ENCODE results near the gene SERPINA5.

The SERPINA5 gene

DNA sequence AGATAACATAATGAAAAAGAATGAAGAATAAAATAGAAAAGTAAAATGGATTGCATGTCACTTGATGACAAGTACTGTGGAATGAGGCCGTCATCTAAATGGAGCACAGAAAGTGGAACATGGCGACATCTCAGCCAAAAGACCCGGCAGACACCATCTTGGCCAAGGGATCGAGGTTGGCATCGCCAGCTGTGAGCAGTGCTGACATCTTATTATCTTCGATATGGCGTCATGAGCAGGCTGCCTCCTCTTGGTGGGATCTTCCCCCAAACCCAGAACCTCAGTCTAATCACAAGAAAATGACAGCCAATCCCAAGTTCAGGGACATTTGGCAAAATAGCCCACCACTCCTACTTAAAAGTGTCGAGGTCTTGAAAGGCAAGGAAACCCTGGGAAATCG lies 15.1 kb downstream of the SERPINA5 start:
- H3K4me3 ChIP-seq (ENCODE audit: low read depth, low read length) = no peak overlapping the region
- no peak for DNase-seq (ENCODE audit: low read depth)
- TF ChIP-seq POLR2A (IDR thresholded peaks at IDR 0.05; ENCODE audit: extremely low read depth, insufficient read length) (no peak), MYC (IDR thresholded peaks at IDR 0.05; ENCODE audit: low read depth, low read length) (no peak)
- TF ChIP-seq, protein P1, sequence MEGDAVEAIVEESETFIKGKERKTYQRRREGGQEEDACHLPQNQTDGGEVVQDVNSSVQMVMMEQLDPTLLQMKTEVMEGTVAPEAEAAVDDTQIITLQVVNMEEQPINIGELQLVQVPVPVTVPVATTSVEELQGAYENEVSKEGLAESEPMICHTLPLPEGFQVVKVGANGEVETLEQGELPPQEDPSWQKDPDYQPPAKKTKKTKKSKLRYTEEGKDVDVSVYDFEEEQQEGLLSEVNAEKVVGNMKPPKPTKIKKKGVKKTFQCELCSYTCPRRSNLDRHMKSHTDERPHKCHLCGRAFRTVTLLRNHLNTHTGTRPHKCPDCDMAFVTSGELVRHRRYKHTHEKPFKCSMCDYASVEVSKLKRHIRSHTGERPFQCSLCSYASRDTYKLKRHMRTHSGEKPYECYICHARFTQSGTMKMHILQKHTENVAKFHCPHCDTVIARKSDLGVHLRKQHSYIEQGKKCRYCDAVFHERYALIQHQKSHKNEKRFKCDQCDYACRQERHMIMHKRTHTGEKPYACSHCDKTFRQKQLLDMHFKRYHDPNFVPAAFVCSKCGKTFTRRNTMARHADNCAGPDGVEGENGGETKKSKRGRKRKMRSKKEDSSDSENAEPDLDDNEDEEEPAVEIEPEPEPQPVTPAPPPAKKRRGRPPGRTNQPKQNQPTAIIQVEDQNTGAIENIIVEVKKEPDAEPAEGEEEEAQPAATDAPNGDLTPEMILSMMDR (IDR thresholded peaks at IDR 0.05; ENCODE audit: low read depth, low read length) = no peak
- TF ChIP-seq, protein P2, sequence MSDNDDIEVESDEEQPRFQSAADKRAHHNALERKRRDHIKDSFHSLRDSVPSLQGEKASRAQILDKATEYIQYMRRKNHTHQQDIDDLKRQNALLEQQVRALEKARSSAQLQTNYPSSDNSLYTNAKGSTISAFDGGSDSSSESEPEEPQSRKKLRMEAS (IDR thresholded peaks at IDR 0.05; ENCODE audit: low read depth, low read length) = no peak

DNA sequence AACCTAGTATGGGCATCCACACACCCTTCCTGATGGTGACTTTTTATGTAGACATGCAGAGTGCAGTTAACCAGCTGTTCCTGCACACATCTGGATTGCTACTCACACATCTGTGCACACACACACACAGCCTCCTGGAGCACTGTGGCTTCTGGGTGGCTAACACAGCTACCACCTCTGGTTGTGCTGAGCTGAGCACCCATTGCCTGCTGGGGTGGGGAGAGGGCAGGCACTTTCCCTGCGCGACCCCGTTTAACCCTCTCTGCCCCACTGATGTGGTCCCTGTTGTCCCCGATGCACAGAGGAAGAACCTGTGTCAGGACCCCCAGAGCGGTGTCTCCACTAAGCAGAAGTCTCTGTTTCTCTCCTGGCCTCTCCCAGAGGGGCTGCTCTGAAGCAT lies 16.6 kb downstream of the SERPINA5 start:
- no peak for DNase-seq (ENCODE audit: low read depth)
- TF ChIP-seq MYC (IDR thresholded peaks at IDR 0.05; ENCODE audit: low read depth, low read length) (no peak), POLR2A (IDR thresholded peaks at IDR 0.05; ENCODE audit: extremely low read depth, insufficient read length) (no peak)
- TF ChIP-seq, protein P1 (IDR thresholded peaks at IDR 0.05; ENCODE audit: low read depth, low read length) = no peak
- TF ChIP-seq, protein P2 (IDR thresholded peaks at IDR 0.05; ENCODE audit: low read depth, low read length) = no peak
- no peak overlapping the region for H3K4me3 ChIP-seq (ENCODE audit: low read depth, low read length)

DNA sequence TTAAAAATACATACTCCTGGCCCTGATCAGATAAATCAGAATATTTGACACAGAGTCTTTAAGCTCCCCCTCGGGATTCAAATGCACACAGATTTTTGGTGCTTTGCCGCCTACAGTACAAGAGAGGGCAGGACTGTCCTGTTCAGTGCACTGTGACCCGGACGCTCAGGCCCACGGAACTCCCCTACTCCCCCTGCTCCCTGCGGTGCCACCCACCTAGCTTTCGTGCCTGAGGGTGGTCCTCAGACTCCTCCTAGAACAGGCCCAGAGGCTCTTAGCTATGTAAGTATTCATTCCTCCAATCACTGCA lies 17.2 kb downstream of the SERPINA5 start:
- DNase-seq (ENCODE audit: low read depth) = no peak
- no peak overlapping the region for H3K4me3 ChIP-seq (ENCODE audit: low read depth, low read length)
- TF ChIP-seq, protein P1 (IDR thresholded peaks at IDR 0.05; ENCODE audit: low read depth, low read length) = no peak
- TF ChIP-seq POLR2A (IDR thresholded peaks at IDR 0.05; ENCODE audit: extremely low read depth, insufficient read length) (no peak), MYC (IDR thresholded peaks at IDR 0.05; ENCODE audit: low read depth, low read length) (no peak)
- TF ChIP-seq, protein P2 (IDR thresholded peaks at IDR 0.05; ENCODE audit: low read depth, low read length) = no peak

DNA sequence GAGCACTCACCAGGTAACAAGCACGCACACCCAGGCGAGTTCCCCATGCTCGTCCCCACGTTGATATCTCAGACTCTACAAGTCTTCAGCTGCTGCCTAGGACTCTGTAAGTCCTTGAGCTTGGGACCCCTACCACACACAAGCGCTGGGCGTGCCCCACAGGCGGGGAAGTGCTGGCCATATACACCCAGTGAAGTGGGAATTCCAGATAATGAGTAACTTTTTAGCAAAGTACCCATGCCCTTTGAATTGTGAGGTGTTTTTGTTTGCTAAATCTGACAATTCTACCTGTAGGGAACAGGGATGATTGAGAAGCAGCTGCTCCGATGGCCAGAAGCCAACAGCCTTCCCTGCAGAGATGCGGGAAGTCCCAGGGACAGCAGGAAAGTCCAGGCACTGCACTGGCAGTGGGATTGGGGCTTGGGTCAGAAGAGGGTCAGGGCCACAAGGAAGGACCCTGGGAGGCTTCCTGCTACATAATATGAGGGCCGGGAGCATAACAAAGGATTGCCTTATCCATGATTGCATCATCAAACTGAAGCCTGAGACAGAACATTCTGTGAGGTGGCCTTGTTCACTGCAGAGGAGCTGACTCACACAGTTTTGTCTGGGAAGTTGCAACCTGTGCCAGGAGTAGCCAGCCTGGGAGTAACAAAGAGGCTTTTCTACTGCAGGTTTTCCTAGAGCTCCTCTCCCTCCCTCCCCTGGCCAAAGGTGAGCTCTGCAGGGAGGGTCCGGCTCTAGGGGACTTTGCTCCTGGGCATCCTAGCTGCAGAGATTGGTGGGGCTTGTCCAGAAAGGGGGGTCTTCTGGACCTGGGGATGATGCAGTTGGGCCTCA lies 17.8 kb downstream of the SERPINA5 start:
- peak; percentile 9 for DNase-seq (ENCODE audit: low read depth)

DNA sequence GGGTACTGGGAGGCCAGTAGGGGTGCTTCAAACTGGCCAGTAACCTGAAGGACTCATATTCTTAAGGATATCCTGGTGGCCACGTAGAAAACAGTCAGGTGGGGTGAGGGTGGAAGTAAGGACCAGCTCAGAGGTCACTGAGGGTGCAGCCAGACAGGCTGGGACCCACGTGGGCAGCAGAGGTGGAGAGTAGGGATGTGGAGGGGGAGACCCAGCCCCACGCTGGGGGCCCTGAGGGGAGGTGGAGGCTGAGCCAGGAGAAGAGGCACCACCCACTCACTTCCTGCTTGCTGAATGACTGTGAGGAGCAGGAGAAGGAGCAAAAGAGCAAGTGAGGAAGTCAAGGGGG lies 18.4 kb downstream of the SERPINA5 start:
- no peak for DNase-seq (ENCODE audit: low read depth)
- TF ChIP-seq MYC (IDR thresholded peaks at IDR 0.05; ENCODE audit: low read depth, low read length) (no peak), POLR2A (IDR thresholded peaks at IDR 0.05; ENCODE audit: extremely low read depth, insufficient read length) (no peak)
- TF ChIP-seq, protein P1 (IDR thresholded peaks at IDR 0.05; ENCODE audit: low read depth, low read length) = no peak
- TF ChIP-seq, protein P2 (IDR thresholded peaks at IDR 0.05; ENCODE audit: low read depth, low read length) = no peak

More for the DNA sequence above, 17.8 kb downstream of the SERPINA5 start:
- no peak overlapping the region for H3K4me3 ChIP-seq (ENCODE audit: low read depth, low read length)
- TF ChIP-seq, protein P2 (IDR thresholded peaks at IDR 0.05; ENCODE audit: low read depth, low read length) = no peak
- no peak for TF ChIP-seq MYC (IDR thresholded peaks at IDR 0.05; ENCODE audit: low read depth, low read length)
- TF ChIP-seq, protein P1 (IDR thresholded peaks at IDR 0.05; ENCODE audit: low read depth, low read length) = no peak
- no peak for TF ChIP-seq POLR2A (IDR thresholded peaks at IDR 0.05; ENCODE audit: extremely low read depth, insufficient read length)

More for the DNA sequence above, 18.4 kb downstream of the SERPINA5 start:
- no peak overlapping the region for H3K4me3 ChIP-seq (ENCODE audit: low read depth, low read length)

Measured in NB4 (cell line).